AG10803 (cell line): ENCODE measurements around the gene ITGBL1.

Experiments
- DNase-seq: peaks from one replicate; pipeline ENCODE4 v3.0.0; 2010; ENCODE audit warnings: low read depth
- H3K4me3 ChIP-seq: 2 replicates; pipeline ENCODE4 v1.5.1; 2011; ENCODE audit warnings: mild to moderate bottlenecking, low read length, control low read depth
- CTCF ChIP-seq: conservative IDR thresholded peaks from 2 replicates; pipeline ENCODE4 v1.5.1; 2011; ENCODE audit warnings: mild to moderate bottlenecking, low read length, control low read depth, inconsistent platforms

ITGBL1 gene

GRCh38 chr13:101691341-101691860 is 238.9 kb downstream of the ITGBL1 start:
- TF ChIP-seq CTCF, result no peak
- H3K4me3 ChIP-seq, result no peak overlapping the region
- peak; percentile 42 for DNase-seq

- DNase-seq, result peak; percentile 81
- no peak for TF ChIP-seq CTCF
- no peak overlapping the region for H3K4me3 ChIP-seq
These were observed 243.5 kb downstream of the ITGBL1 start for GRCh38 chr13:101695870-101696516.

- no peak overlapping the region for H3K4me3 ChIP-seq
- no peak for DNase-seq
- no peak for TF ChIP-seq CTCF
These were observed 245.3 kb downstream of the ITGBL1 start for GRCh38 chr13:101697745-101698144.

- H3K4me3 ChIP-seq, result no peak overlapping the region
- TF ChIP-seq CTCF, result no peak
- peak; percentile 44 for DNase-seq
These were observed 245.9 kb downstream of the ITGBL1 start for GRCh38 chr13:101698400-101698799.

- no peak overlapping the region for H3K4me3 ChIP-seq
- no peak for TF ChIP-seq CTCF
- peak; percentile 42 for DNase-seq
These were observed 248.1 kb downstream of the ITGBL1 start for GRCh38 chr13:101700598-101700997.

DNA sequence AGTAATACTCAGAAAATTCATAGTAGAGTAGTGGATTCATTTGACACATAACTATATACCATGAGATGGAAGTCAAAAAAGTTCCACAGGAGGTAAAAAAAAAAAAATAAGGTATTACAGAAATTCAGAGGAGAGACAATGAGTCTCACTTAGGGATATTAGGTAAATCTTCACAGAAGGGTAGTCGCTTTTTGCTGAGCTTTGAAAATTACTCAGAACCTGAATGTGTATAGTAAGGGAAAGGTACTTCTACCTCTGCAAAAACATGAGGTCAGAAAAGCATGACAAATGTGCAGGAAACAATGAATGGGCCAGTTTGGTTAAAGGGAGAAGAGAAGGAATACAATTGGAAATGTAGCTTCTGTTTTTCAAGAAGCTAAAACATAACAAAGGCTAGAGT is 250.6 kb downstream of the ITGBL1 start:
- no peak for TF ChIP-seq CTCF
- DNase-seq, result no peak
- no peak overlapping the region for H3K4me3 ChIP-seq

GRCh38 chr13:101703838-101704237 is 251.4 kb downstream of the ITGBL1 start:
- no peak for DNase-seq

More at GRCh38 chr13:101703838-101704237, 251.4 kb downstream of the ITGBL1 start:
- TF ChIP-seq CTCF, result no peak
- no peak overlapping the region for H3K4me3 ChIP-seq
